Astrocyte (in vitro differentiated cells and primary cell): Measurements from ENCODE around the gene ADGRA1.

ENCODE experiments used
- CTCF ChIP-seq: IDR thresholded peaks from 2 replicates; pipeline ENCODE4 v1.5.1; 2011; ENCODE audit warnings: low read depth, mild to moderate bottlenecking, inconsistent platforms, low read length, moderate library complexity; ENCODE audit not compliant: insufficient read depth
- EZH2 ChIP-seq: IDR thresholded peaks from 2 replicates; pipeline ENCODE4 v1.6.1; 2012; ENCODE audit warnings: mild to moderate bottlenecking, low read length, inconsistent platforms; ENCODE audit not compliant: insufficient read depth

GRCh38 chr10:133123746-133124356 lies 36.1 kb downstream of the ADGRA1 start:
- TF ChIP-seq CTCF (no peak), EZH2 (no peak)
